BE2C (cell line): ENCODE measurements around the gene MOB3A.

Experiments
- DNase-seq: peaks from one replicate; pipeline ENCODE4 v3.0.0-alpha.2; 2020
- H3K27me3 ChIP-seq: fragments of 250-450 bp; sonication (Bioruptor Pico); 2 replicates; pipeline ENCODE4 v1.5.1; 2020; ENCODE audit warnings: mild to moderate bottlenecking
- H3K36me3 ChIP-seq: fragments of 250-450 bp; sonication (Bioruptor Pico); 2 replicates; pipeline ENCODE4 v1.5.1; 2020; ENCODE audit warnings: mild to moderate bottlenecking
- H3K4me1 ChIP-seq: fragments of 250-450 bp; sonication (Bioruptor Pico); 2 replicates; pipeline ENCODE4 v1.5.1; 2020
- H3K4me3 ChIP-seq: 2 replicates; pipeline ENCODE4 v1.5.1; 2011; ENCODE audit warnings: low read depth, low read length
- H3K9me3 ChIP-seq: fragments of 250-450 bp; sonication (Bioruptor Pico); 2 replicates; pipeline ENCODE4 v1.5.1; 2020
- CTCF ChIP-seq: IDR thresholded peaks from 2 replicates; pipeline ENCODE4 v1.5.1; 2012; ENCODE audit warnings: mild to moderate bottlenecking, low read depth, low read length

Gene MOB3A

GRCh38 chr19:2115324-2115723, 19.2 kb upstream of the MOB3A start:
- no peaks in the 10 kb centered on the region for H3K9me3 ChIP-seq
- no peak for DNase-seq
- TF ChIP-seq CTCF, result no peak
- no peak overlapping the region for H3K4me3 ChIP-seq
- H3K27me3 ChIP-seq, result no peaks in the 10 kb centered on the region
- no peaks in the 10 kb centered on the region for H3K4me1 ChIP-seq
- H3K36me3 ChIP-seq, result peaks cover 92% of the 10 kb centered on the region

GRCh38 chr19:2114821-2115220, 18.7 kb upstream of the MOB3A start:
- TF ChIP-seq CTCF, result no peak
- Histone ChIP-seq H3K36me3 (peaks cover 92% of the 10 kb centered on the region), H3K27me3 (no peaks in the 10 kb centered on the region), H3K4me1 (no peaks in the 10 kb centered on the region), H3K9me3 (no peaks in the 10 kb centered on the region), H3K4me3 (no peak overlapping the region)
- DNase-seq, result no peak

GRCh38 chr19:2114218-2114617, 18.1 kb upstream of the MOB3A start:
- no peak for DNase-seq
- no peak for TF ChIP-seq CTCF
- Histone ChIP-seq H3K4me3 (no peak overlapping the region), H3K4me1 (no peaks in the 10 kb centered on the region), H3K9me3 (no peaks in the 10 kb centered on the region), H3K27me3 (no peaks in the 10 kb centered on the region), H3K36me3 (peaks cover 95% of the 10 kb centered on the region)

DNA sequence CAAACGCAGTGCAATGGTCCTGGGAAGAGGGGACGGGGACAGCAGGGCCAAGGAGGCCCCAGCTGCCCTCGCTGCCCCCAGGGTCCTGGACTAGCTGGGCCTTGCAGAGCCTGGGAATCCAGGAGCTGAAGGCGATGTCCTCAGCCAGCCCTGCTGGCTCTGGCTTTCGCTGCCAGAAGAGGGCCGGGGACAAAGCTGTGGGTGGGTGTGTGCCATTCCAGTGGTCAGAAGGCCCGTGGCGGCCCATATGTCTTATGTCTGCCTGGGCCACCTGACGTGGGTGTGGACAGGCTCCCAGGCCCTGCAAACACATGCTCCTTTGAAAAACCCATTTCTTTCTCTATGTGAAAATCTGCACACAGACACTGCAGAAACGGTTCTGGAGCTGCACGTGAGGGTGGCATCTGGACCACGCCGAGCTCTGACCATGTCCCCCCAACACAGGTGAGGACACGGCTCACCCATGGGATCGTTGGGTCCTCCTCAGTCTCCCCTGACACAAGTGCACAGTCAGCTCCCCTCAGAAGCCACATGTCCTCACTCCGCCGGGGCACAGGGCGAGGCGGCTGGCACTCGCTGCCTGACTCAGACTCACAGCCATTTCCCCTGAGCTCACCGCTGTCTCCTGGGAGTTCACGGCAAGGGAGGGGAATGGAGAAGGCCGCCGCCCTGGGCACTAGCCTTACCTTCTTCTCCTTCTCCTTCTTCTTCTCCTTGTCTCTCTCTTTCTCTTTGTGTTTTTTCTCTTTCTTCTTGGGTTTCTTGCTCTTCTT, 17.5 kb upstream of the MOB3A start:
- no peaks in the 10 kb centered on the region for H3K4me1 ChIP-seq
- peaks cover 95% of the 10 kb centered on the region for H3K36me3 ChIP-seq
- TF ChIP-seq CTCF, result no peak
- DNase-seq, result no peak
- no peak overlapping the region for H3K4me3 ChIP-seq
- no peaks in the 10 kb centered on the region for H3K9me3 ChIP-seq
- no peaks in the 10 kb centered on the region for H3K27me3 ChIP-seq

- no peak for TF ChIP-seq CTCF
- Histone ChIP-seq H3K9me3 (no peaks in the 10 kb centered on the region), H3K4me1 (no peaks in the 10 kb centered on the region), H3K36me3 (peaks cover 95% of the 10 kb centered on the region), H3K27me3 (no peaks in the 10 kb centered on the region), H3K4me3 (no peak overlapping the region)
- DNase-seq, result no peak
These were observed 16.6 kb upstream of the MOB3A start for GRCh38 chr19:2112516-2113320.

GRCh38 chr19:2111886-2112285, 15.8 kb upstream of the MOB3A start:
- H3K9me3 ChIP-seq, result no peaks in the 10 kb centered on the region
- H3K4me1 ChIP-seq, result no peaks in the 10 kb centered on the region
- TF ChIP-seq CTCF, result no peak
- H3K4me3 ChIP-seq, result no peak overlapping the region
- peaks cover 91% of the 10 kb centered on the region for H3K36me3 ChIP-seq
- no peak for DNase-seq
- no peaks in the 10 kb centered on the region for H3K27me3 ChIP-seq
